Liver (tissue), 9 donors: ENCODE results near the gene LSM6. TPM values are rescaled to one million over a fixed set of nuclear protein-coding genes. Genes with fewer than 3 reads are reported as not detected.

ENCODE experiments used
- DNase-seq: peaks from one replicate; pipeline ENCODE4 v3.0.0-alpha.2; 2017; ENCODE audit warnings: low spot score
- H3K27ac ChIP-seq, 2 donors: one replicate each; pipeline ENCODE4 v1.7.0; 2013; ENCODE audit warnings: inconsistent platforms in 2 of 2, low read length in 2 of 2, control low read depth in 1 of 2, low read depth in 1 of 2, mild to moderate bottlenecking in 1 of 2
- H3K27me3 ChIP-seq, 4 donors: one replicate each; pipeline versions ENCODE4 v1.6.1 to v1.7.0; 2013; ENCODE audit warnings: low read length in 3 of 4, inconsistent platforms in 1 of 4, mild to moderate bottlenecking in 1 of 4, moderate library complexity in 1 of 4; ENCODE audit not compliant: control insufficient read depth in 4 of 4, insufficient read depth in 4 of 4
- H3K36me3 ChIP-seq, 4 donors: one replicate each; pipeline versions ENCODE4 v1.6.1 to v1.7.0; 2013; ENCODE audit warnings: low read length in 3 of 4, mild to moderate bottlenecking in 3 of 4, low read depth in 1 of 4, moderate library complexity in 1 of 4; ENCODE audit not compliant: control insufficient read depth in 4 of 4, insufficient read depth in 3 of 4
- H3K4me1 ChIP-seq, 4 donors: one replicate each; pipeline versions ENCODE4 v1.6.1 to v1.7.0; 2013; ENCODE audit warnings: low read length in 3 of 4, mild to moderate bottlenecking in 3 of 4, moderate library complexity in 1 of 4; ENCODE audit not compliant: control insufficient read depth in 4 of 4, insufficient read depth in 4 of 4
- H3K4me3 ChIP-seq, 3 donors: one replicate each; pipeline versions ENCODE4 v1.6.1 to v1.7.0; 2013; ENCODE audit warnings: low read length in 3 of 3, control low read depth in 1 of 3, low read depth in 1 of 3, mild to moderate bottlenecking in 1 of 3
- H3K9ac ChIP-seq, 2 donors: one replicate each; pipeline ENCODE4 v1.7.0; 2013; ENCODE audit warnings: low read length in 2 of 2, mild to moderate bottlenecking in 2 of 2, moderate library complexity in 2 of 2, control low read depth in 1 of 2, low read depth in 1 of 2
- H3K9me3 ChIP-seq, 4 donors: one replicate each; pipeline versions ENCODE4 v1.6.1 to v1.7.0; 2013; ENCODE audit warnings: low read length in 3 of 4; ENCODE audit not compliant: control insufficient read depth in 4 of 4
- EGR1 ChIP-seq, 2 donors: IDR thresholded peaks; 2 replicates each; pipeline ENCODE4 v1.6.1; 2016 to 2018; ENCODE audit warnings: antibody characterized with exemption in 2 of 2, low read depth in 2 of 2
- FOXA2 ChIP-seq: IDR thresholded peaks from 2 replicates; pipeline ENCODE4 v1.6.1; 2016; ENCODE audit warnings: antibody characterized with exemption
- GABPA ChIP-seq, 2 donors: IDR thresholded peaks in 1 of 2; conservative IDR thresholded peaks in 1 of 2; 2 replicates each; pipeline ENCODE4 v1.6.1; 2016; ENCODE audit warnings: antibody characterized with exemption in 2 of 2, mild to moderate bottlenecking in 1 of 2, moderate library complexity in 1 of 2
- HNF4A ChIP-seq, 2 donors: conservative IDR thresholded peaks; 2 replicates each; pipeline ENCODE4 v1.6.1; 2016; ENCODE audit warnings: antibody characterized with exemption in 2 of 2, mild to moderate bottlenecking in 2 of 2
- HNF4G ChIP-seq: IDR thresholded peaks from 2 replicates; pipeline ENCODE4 v1.6.1; 2016; ENCODE audit warnings: antibody characterized with exemption
- JUND ChIP-seq, 2 donors: IDR thresholded peaks; 2 replicates each; pipeline ENCODE4 v1.6.1; 2016; ENCODE audit warnings: antibody characterized with exemption in 2 of 2
- NR2F2 ChIP-seq: IDR thresholded peaks from 2 replicates; pipeline ENCODE4 v1.6.1; 2016; ENCODE audit warnings: antibody characterized with exemption
- RAD21 ChIP-seq, 2 donors: IDR thresholded peaks; 2 replicates each; pipeline ENCODE4 v1.6.1; 2016; ENCODE audit warnings: antibody characterized with exemption in 2 of 2, mild to moderate bottlenecking in 2 of 2
- RXRA ChIP-seq, 2 donors: IDR thresholded peaks; 2 replicates each; pipeline ENCODE4 v1.6.1; 2017 to 2018; ENCODE audit warnings: antibody characterized with exemption in 2 of 2, mild to moderate bottlenecking in 1 of 2
- SP1 ChIP-seq: IDR thresholded peaks from 2 replicates; pipeline ENCODE4 v1.6.1; 2018; ENCODE audit warnings: antibody characterized with exemption, mild to moderate bottlenecking
- TAF1 ChIP-seq: conservative IDR thresholded peaks from 2 replicates; pipeline ENCODE4 v1.6.1; 2016; ENCODE audit warnings: antibody characterized with exemption, mild to moderate bottlenecking
- YY1 ChIP-seq: IDR thresholded peaks from 2 replicates; pipeline ENCODE4 v1.6.1; 2016; ENCODE audit warnings: antibody characterized with exemption, mild to moderate bottlenecking
- WGBS: extraction: QIAGEN DNeasy Blood & Tissue Kit; methylation state at CpG from one replicate; pipeline ENCODE4 v1.1.7; 2013; 5-methylcytosine and 5-hydroxymethylcytosine counted together
- polyA plus RNA-seq, 2 donors: library from polyadenylated mRNA; stranded (reverse) in 1 of 2; unstranded in 1 of 2; fragments of 200-250 nt in 1 of 2; fragments of >200 nt in 1 of 2; fragmentation: Nextera tagmentation in 1 of 2; extraction: Ambion mirVana in 1 of 2; gene quantifications; one replicate each; pipeline versions ENCODE4 v1.2.1 to v1.2.3, GENCODE V29; 2013 to 2015
- total RNA-seq, 2 donors: library from RNA; depleted of rRNA; stranded (reverse); fragments of >200 nt; gene quantifications; one replicate each; pipeline ENCODE4 v1.2.3, GENCODE V29; 2014
- TF ChIP-seq, protein P1 (sequence below): fragments of 150-350 bp; IDR thresholded peaks from 2 replicates; pipeline ENCODE4 v1.5.1; 2017; ENCODE audit warnings: improper control_type of control experiment, low read depth, low read length; ENCODE audit not compliant: missing input control
- TF ChIP-seq, protein P2 (sequence below): IDR thresholded peaks from 2 replicates; pipeline ENCODE4 v1.6.1; 2016; ENCODE audit warnings: antibody characterized with exemption
- TF ChIP-seq, protein P3 (sequence below): IDR thresholded peaks from 2 replicates; pipeline ENCODE4 v1.6.1; 2016; ENCODE audit warnings: antibody characterized with exemption
- TF ChIP-seq, protein P4 (sequence below): IDR thresholded peaks from 2 replicates; pipeline ENCODE4 v1.6.1; 2016; ENCODE audit warnings: antibody characterized with exemption
- TF ChIP-seq, protein P5 (sequence below): IDR thresholded peaks from 2 replicates; pipeline ENCODE4 v1.6.1; 2016; ENCODE audit warnings: antibody characterized with exemption, mild to moderate bottlenecking
- donor health status: healthy.
- donor health status: healthy.
- donor health status: healthy.
- donor health status: healthy.
- donor health status: healthy.

The LSM6 gene
- total RNA-seq (10 to 100 TPM; 14.7 to 25.9 TPM), polyA plus RNA-seq (10 to 100 TPM; 22.5 to 26.9 TPM)

DNA sequence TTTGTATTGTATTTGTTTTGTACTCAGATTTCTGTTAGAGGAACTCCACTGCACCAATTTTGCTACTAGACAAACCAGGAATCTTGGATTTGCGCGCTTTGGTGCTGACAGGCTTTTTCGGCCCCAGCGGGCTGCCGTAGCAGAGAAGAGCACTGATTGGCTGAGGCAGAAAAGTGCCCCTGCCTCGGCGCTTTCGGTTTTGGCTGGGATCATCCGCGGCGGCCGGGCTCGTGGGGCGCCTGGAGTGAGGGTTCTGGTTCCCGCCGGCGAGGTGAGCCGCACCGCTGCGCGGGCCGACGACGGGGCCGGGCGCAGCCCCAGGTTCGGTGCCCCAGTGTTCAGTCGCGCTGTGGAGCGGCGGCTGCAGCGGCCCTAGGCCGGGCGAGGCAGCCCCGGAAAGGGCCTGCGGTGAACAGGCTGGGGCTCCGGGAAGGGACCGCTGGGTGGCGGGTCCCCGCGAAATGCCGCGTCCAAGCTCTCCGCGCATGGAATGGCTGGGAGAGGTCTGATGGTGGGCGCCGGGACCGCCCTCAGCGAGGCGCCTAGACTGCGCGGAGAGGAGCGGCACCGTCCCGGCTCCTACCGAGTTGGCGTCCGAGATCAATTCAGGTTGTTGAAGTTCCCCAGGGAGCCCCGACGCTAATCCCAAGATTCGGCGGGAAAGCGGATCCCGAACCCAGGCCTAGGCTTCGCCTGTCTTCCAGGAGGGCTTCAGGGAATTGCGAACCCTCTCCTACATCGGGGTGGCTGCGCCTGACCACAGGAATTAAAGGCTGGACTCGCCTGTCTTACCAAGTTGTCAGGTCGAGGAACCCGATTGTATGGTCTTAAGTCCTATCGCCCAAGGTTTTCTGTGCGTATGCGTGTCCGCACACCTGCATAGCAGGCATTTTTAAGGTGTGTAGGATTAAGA lies at the start of gene LSM6:
TSS of gene LSM6 (plus strand) at position 178 of the 913 bp plus-strand sequence. CDS start 7,204 bp downstream, outside the sequence.
- WGBS: under 1% methylated on average over 75 of the region's 75 CpGs
- no peaks in the 10 kb centered on the region for H3K27me3 ChIP-seq
- no peaks in the 10 kb centered on the region for H3K9me3 ChIP-seq
- peak; percentile 84 for DNase-seq
- H3K36me3 ChIP-seq: no peaks in the 10 kb centered on the region
- peak within 1 kb of the TSS; percentile 89 to 96 (median 92) for H3K4me3 ChIP-seq
- TF ChIP-seq SP1: peak; percentile 60
- peak in 1 of 2 donors; percentile 43 for TF ChIP-seq GABPA (IDR thresholded peaks at IDR 0.05 in 1 of 2, conservative IDR thresholded peaks at IDR 0.05 in 1 of 2)
- TF ChIP-seq NR2F2: no peak
- no peak for TF ChIP-seq FOXA2
- TF ChIP-seq, protein P1, sequence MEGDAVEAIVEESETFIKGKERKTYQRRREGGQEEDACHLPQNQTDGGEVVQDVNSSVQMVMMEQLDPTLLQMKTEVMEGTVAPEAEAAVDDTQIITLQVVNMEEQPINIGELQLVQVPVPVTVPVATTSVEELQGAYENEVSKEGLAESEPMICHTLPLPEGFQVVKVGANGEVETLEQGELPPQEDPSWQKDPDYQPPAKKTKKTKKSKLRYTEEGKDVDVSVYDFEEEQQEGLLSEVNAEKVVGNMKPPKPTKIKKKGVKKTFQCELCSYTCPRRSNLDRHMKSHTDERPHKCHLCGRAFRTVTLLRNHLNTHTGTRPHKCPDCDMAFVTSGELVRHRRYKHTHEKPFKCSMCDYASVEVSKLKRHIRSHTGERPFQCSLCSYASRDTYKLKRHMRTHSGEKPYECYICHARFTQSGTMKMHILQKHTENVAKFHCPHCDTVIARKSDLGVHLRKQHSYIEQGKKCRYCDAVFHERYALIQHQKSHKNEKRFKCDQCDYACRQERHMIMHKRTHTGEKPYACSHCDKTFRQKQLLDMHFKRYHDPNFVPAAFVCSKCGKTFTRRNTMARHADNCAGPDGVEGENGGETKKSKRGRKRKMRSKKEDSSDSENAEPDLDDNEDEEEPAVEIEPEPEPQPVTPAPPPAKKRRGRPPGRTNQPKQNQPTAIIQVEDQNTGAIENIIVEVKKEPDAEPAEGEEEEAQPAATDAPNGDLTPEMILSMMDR: no peak
- TF ChIP-seq HNF4G: no peak
- peak; percentile 74 for TF ChIP-seq YY1
- TF ChIP-seq, protein P2, sequence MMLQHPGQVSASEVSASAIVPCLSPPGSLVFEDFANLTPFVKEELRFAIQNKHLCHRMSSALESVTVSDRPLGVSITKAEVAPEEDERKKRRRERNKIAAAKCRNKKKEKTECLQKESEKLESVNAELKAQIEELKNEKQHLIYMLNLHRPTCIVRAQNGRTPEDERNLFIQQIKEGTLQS: no peak
- TF ChIP-seq, protein P3, sequence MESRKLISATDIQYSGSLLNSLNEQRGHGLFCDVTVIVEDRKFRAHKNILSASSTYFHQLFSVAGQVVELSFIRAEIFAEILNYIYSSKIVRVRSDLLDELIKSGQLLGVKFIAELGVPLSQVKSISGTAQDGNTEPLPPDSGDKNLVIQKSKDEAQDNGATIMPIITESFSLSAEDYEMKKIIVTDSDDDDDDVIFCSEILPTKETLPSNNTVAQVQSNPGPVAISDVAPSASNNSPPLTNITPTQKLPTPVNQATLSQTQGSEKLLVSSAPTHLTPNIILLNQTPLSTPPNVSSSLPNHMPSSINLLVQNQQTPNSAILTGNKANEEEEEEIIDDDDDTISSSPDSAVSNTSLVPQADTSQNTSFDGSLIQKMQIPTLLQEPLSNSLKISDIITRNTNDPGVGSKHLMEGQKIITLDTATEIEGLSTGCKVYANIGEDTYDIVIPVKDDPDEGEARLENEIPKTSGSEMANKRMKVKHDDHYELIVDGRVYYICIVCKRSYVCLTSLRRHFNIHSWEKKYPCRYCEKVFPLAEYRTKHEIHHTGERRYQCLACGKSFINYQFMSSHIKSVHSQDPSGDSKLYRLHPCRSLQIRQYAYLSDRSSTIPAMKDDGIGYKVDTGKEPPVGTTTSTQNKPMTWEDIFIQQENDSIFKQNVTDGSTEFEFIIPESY: peak; percentile 77
- no peak for TF ChIP-seq EGR1 (IDR thresholded peaks at IDR 0.05; ENCODE audit: low read depth in 2 of 2)
- no peak for TF ChIP-seq TAF1
- peak in 1 of 2 donors; percentile 15 for TF ChIP-seq JUND (IDR thresholded peaks at IDR 0.05)
- TF ChIP-seq, protein P4, sequence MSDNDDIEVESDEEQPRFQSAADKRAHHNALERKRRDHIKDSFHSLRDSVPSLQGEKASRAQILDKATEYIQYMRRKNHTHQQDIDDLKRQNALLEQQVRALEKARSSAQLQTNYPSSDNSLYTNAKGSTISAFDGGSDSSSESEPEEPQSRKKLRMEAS: peak; percentile 61
- peak in 1 of 2 donors; percentile 42 for TF ChIP-seq RAD21 (IDR thresholded peaks at IDR 0.05)
- peak; percentile 28 to 38 for TF ChIP-seq RXRA (IDR thresholded peaks at IDR 0.05)
- peak in 1 of 2 donors; percentile 26 for TF ChIP-seq HNF4A (conservative IDR thresholded peaks at IDR 0.05)
- TF ChIP-seq, protein P5, sequence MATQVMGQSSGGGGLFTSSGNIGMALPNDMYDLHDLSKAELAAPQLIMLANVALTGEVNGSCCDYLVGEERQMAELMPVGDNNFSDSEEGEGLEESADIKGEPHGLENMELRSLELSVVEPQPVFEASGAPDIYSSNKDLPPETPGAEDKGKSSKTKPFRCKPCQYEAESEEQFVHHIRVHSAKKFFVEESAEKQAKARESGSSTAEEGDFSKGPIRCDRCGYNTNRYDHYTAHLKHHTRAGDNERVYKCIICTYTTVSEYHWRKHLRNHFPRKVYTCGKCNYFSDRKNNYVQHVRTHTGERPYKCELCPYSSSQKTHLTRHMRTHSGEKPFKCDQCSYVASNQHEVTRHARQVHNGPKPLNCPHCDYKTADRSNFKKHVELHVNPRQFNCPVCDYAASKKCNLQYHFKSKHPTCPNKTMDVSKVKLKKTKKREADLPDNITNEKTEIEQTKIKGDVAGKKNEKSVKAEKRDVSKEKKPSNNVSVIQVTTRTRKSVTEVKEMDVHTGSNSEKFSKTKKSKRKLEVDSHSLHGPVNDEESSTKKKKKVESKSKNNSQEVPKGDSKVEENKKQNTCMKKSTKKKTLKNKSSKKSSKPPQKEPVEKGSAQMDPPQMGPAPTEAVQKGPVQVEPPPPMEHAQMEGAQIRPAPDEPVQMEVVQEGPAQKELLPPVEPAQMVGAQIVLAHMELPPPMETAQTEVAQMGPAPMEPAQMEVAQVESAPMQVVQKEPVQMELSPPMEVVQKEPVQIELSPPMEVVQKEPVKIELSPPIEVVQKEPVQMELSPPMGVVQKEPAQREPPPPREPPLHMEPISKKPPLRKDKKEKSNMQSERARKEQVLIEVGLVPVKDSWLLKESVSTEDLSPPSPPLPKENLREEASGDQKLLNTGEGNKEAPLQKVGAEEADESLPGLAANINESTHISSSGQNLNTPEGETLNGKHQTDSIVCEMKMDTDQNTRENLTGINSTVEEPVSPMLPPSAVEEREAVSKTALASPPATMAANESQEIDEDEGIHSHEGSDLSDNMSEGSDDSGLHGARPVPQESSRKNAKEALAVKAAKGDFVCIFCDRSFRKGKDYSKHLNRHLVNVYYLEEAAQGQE: peak; percentile 32
- H3K9ac ChIP-seq: peak within 1 kb of the TSS; percentile 83 to 88
- H3K27ac ChIP-seq: peak within 1 kb of the TSS; percentile 85 to 90
- H3K4me1 ChIP-seq: peaks cover 4 to 19% (median 7%) of the 10 kb centered on the region in 4 donors
